Hematopoietic multipotent progenitor cell treated with erythropoietin and hydrocortisone succinate and interleukin-3 and kit ligand, for 6 days (in vitro differentiated cells): Measurements from ENCODE around the gene CCL21.
A peak's percentile ranks its signal among the peaks of the same experiment; 100 is the strongest.
"Not testable (repeated sequence)": the region's sequence is repeated elsewhere in the genome, so short reads cannot be mapped to it uniquely, and the experiment has no call there.

ENCODE experiments used
- DNase-seq: peaks from one replicate; pipeline ENCODE4 v3.0.0-alpha.2; 2015

CCL21 gene, protein sequence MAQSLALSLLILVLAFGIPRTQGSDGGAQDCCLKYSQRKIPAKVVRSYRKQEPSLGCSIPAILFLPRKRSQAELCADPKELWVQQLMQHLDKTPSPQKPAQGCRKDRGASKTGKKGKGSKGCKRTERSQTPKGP

GRCh38 chr9:34710023-34710422 is at the start of gene CCL21:
Gene CCL21, minus strand, starts transcription at chr9:34710136. Its CDS starts 70 bp downstream, at chr9:34710066.
- no peak for DNase-seq

DNA sequence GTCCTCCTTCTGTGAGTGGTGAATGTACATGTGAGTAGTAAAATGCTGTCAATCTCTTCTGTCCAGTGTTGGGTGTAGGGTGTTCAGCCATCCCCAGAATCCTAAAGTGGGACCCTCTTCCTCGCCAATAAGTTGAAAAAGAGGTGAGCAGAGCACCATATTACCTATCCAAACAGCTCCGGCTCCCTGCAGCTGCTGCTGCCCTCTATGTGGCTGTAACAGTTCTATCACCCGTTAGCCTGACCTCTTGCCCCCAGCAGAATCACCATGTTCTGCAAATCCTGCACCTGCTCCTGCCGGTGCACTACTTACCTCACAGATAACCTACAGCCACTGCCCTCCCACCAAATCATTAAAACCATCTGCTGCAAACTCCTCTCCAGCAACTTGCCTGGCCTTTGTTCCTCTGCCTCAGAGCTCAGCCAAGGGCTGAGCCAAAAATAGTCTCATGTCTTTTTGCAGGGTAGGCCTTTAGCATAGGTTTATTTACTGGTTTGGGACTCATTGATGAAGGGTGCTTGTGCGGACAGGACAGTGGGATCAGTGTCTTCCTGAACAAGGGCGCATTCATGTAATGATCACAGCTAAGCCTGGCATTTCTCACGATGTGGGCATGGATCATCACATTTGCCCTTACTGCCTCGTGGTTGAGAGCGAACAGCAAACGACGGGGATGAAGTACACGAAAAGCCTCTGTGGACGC is 49.6 kb upstream of the CCL21 start:
- DNase-seq, result no peak

DNA sequence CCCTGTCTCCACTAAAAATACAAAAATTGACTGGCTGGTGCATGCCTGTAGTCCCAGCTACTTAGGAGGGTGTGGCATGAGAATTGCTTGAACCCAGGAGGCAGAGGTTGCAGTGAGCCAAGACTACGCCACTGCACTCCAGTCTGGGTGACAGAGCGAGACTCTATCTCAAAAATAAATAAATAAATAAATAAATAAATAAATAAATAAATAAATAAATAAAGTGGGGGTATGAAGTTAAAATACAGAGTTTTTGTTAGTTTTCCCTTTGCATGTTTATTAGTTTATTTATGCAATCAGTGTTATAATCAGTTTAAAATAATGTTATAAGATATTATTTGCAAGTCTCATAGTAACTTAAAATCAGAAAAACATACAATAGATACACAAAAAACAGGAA is 40.4 kb upstream of the CCL21 start:
- not testable (repeated sequence) for DNase-seq

DNA sequence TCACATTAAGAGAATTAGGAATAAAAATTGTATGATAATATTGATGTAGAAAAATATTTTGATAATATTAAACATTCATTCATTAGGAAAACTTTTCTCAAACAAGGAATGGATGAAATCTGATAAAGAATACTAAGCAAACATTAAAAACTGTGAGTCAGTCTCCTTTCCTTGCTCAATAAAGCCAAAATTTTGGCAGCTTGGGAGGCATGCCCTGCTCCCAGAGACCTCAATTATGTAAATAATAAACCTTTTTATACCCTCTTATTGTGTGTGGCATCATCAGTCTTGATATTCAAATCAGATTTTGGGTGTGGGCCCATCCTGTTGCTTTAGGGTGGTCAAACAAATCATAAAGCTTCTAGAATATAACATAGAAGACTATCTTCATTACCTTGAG is 36.6 kb upstream of the CCL21 start:
- no peak for DNase-seq

GRCh38 chr9:34744295-34745221 is 34.6 kb upstream of the CCL21 start:
- DNase-seq, result no peak

GRCh38 chr9:34742710-34743109 is 32.8 kb upstream of the CCL21 start:
- no peak for DNase-seq

DNA sequence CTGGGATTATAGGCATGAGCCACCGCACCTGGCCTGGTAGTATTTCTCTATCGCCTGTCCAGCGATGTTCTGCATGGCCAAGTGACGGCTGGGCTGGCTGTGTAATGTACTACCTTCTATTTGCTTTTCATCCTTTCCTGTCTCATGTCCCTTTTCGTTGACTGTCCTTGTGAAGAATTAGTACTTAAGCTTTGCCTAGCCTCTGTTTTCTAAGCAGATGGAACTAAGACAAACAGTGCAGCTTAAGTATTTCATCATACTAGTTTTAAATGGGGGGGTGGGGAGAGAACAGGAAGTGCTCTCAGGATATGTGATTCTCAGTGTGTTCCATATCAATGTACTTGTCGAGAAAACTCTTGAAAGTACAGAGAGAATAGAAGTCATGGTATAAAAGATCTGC is 31.7 kb upstream of the CCL21 start:
- peak; percentile 10 for DNase-seq

DNA sequence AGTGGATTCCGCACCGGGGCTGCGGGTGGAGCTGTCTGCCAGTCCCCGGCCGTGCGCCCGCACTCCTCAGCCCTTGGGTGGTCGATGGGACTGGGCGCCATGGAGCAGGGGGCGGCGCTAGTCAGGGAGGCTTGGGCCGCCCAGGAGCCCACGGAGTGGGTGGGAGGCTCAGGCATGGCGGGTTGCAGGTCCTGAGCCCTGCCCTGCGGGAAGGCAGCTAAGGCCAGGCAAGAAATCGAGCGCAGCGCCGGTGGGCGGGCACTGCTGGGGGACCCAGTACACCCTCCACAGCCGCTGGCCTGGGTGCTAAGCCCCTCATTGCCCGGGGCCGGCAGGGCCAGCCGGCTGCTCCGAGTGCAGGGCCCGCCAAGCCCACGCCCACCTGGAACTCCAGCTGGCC is 30.2 kb upstream of the CCL21 start:
- DNase-seq, result not testable (repeated sequence)

- DNase-seq, result no peak
These were observed 27.8 kb upstream of the CCL21 start for GRCh38 chr9:34737677-34738260.

- no peak for DNase-seq
These were observed 24.8 kb upstream of the CCL21 start for GRCh38 chr9:34734720-34735119.

- DNase-seq, result no peak
These were observed 22.9 kb upstream of the CCL21 start for GRCh38 chr9:34732886-34733285.

GRCh38 chr9:34732478-34732877 is 22.5 kb upstream of the CCL21 start:
- no peak for DNase-seq

DNA sequence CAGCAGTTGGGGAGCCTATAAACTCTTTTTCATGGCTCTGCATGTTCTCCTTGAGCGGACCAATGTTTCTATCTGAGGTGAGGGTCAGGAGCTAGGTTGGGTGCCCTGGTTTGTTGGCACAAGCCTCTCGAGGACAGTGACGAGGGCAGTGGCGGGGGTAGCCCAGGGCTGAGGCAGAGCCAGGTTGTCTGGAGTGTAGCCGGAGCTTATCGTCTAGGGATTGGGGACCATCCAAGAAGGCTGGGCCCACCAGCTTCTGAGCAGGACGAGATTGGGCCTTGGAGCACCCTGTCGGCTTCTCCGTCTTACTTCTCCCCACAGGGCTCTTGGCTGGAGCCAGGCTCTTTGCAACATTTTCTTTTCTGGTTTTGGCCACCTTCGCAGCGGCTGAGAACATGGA is 13.2 kb upstream of the CCL21 start:
- DNase-seq, result no peak

DNA sequence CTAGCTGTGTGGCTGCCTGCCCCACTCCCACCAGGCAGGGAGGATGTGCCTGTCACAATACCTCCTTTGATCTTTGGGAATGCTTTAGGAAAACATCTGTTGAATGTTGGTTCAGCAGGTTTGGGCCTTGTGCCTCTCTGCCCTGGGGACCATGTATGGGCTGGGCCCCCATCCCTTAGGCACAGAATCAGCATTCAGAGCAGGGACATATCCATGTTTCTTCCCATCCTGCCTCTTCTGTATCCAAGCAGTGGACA is 9.8 kb upstream of the CCL21 start:
- not testable (repeated sequence) for DNase-seq

GRCh38 chr9:34719021-34719768 is 9.3 kb upstream of the CCL21 start:
- no peak for DNase-seq

GRCh38 chr9:34717996-34718614 is 8.2 kb upstream of the CCL21 start:
- no peak for DNase-seq

GRCh38 chr9:34716711-34717110 is 6.8 kb upstream of the CCL21 start:
- DNase-seq, result no peak

DNA sequence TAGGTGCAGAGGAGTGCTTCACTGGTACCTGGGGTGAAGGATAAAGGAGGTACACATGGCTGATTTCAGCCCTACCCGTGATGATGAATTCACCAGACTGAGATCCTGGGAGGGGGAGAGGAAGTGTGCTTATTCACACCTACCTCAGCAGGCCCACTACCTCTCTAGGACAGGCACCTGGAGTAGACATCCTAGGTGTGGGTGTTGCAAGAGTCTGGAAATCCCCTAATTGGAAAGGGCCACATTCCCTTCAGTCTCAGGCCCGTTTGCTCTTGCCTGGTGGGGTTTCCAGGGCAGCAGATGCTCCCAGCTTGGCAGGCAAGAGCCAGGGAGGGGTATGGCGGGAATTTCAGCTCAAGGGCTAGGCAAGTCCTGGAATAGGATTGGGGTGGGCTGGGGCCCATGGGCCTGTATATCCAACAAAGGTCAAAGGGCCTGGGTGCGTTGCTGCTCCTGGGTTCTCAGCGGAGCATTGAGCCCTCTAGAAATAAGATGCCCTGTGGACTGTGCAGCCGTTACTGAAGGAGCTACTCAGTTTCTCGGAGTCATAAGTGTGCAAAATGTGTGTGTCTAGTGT is 5.8 kb upstream of the CCL21 start:
- DNase-seq, result no peak

DNA sequence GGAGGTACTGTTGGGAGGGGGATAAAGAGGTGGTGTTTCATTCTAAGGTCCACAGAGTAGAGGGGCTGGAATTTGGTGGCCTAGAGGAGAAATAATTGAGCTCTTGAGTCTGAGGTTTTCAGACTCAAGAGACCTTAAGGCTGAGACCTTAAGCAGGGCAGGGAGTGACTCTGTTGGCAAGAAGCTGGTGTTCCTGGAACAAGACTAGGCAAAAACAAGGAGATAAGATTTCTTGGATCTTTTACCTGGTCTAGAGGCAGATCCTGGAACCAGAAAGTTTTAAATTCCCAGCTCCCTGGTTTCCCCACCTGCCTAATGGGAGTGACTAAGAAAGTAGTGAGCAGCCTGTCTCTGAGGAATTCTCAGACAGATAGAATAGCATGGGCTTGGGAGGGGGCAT is 4.1 kb upstream of the CCL21 start:
- no peak for DNase-seq

DNA sequence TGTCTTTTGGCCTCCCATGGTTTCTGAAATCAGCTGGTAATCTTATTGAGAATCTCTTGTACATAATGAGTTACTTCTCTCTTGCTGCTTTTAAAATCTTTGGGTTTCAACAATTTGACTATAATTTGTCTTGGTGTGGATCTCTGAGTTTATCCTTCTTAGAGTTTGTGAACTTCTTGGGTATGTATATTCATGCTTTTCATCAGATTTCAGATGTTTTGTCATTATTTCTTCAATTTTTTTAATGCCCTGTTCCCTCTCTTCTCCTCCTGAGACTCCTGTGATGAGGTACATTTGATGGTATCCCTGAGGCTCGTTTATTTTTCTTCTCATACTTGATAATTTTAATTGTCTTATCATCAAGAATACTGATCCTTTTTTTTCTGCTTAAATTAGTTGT is 2.2 kb upstream of the CCL21 start:
- no peak for DNase-seq

DNA sequence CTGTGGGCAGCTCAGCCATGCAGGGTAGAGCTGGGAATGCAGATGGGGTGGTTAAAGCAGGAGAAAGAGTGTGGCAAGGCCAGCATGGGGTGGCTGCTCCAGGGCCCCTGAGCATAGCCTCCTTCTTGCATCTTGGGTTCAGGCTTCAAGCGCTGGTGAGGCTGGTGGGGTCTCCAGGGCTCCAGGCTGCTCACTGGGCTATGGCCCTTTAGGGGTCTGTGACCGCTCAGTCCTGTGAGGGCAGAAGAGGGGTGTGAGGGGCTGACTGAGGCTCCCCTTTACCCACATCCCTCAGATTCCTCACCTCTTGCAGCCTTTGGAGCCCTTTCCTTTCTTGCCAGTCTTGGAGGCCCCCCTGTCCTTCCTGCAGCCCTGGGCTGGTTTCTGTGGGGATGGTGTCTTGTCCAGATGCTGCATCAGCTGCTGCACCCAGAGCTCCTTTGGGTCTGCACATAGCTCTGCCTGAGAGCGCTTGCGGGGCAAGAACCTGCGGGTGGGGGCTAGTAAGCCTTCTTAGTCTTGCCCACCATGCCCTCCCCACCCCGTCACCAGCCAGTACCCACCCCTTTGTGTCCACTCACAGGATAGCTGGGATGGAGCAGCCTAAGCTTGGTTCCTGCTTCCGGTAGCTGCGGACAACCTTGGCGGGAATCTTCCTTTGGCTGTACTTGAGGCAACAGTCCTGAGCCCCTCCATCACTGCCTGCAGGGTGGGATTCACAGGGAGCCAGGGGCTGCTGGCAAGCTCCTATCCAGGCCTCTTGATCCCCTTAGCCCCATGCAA is 549 bp downstream of the CCL21 start:
- no peak for DNase-seq
